Esophagus muscularis mucosa (tissue), 4 donors: ENCODE measurements around the gene GALT. TPM values are rescaled to one million over a fixed set of nuclear protein-coding genes. Genes with fewer than 3 reads are reported as not detected.

ENCODE experiments used
- DNase-seq: peaks from one replicate; pipeline ENCODE4 v3.0.0-alpha.2; 2017; ENCODE audit errors: extremely low spot score
- H3K27ac ChIP-seq, 4 donors: fragments of 200-600 bp; sonication (generic); replicated peaks in 1 of 4; 1 replicate in 3 of 4; 2 replicates in 1 of 4; pipeline ENCODE4 v1.5.1; 2016 to 2019; ENCODE audit warnings: mild to moderate bottlenecking in 1 of 4
- H3K27me3 ChIP-seq, 4 donors: fragments of 200-600 bp; sonication (generic); one replicate each; pipeline versions ENCODE4 v1.5.1 to v1.6.0; 2016 to 2019
- H3K36me3 ChIP-seq, 4 donors: fragments of 200-600 bp; sonication (generic); one replicate each; pipeline ENCODE4 v1.5.1; 2016 to 2019
- H3K4me1 ChIP-seq, 4 donors: fragments of 200-600 bp; sonication (generic); one replicate each; pipeline ENCODE4 v1.5.1; 2016 to 2019
- H3K4me3 ChIP-seq, 4 donors: fragments of 200-600 bp; sonication (generic); 1 replicate in 2 of 4; 2 replicates in 2 of 4; pipeline ENCODE4 v1.5.1; 2016 to 2019; ENCODE audit warnings: mild to moderate bottlenecking in 4 of 4, moderate library complexity in 1 of 4
- H3K9me3 ChIP-seq, 4 donors: fragments of 200-600 bp; sonication (generic); 1 replicate in 3 of 4; 2 replicates in 1 of 4; pipeline ENCODE4 v1.5.1; 2016 to 2019
- EP300 ChIP-seq: sonication (generic); formaldehyde crosslinking; IDR thresholded peaks from one replicate; pipeline ENCODE4 v1.6.1; 2017; ENCODE audit warnings: antibody characterized with exemption
- POLR2A ChIP-seq: fragments of 450-650 bp; IDR thresholded peaks from one replicate; pipeline ENCODE4 v1.6.1; 2017; ENCODE audit warnings: antibody characterized with exemption, moderate library complexity, mild to moderate bottlenecking, low read depth
- POLR2AphosphoS5 ChIP-seq, 2 donors: sonication (generic); formaldehyde crosslinking; IDR thresholded peaks; one replicate each; pipeline ENCODE4 v1.6.1; 2017; ENCODE audit warnings: antibody characterized with exemption in 2 of 2
- WGBS: methylation state at CpG from one replicate; pipeline ENCODE4 v1.1.5; 2018; 5-methylcytosine and 5-hydroxymethylcytosine counted together
- intact Hi-C: fragments of 100-400 bp; cut with DNase I; formaldehyde crosslinking; loops from one replicate; pipeline ENCODE4 v1.15.1; 2023
- total RNA-seq, 4 donors: library from RNA; depleted of rRNA; stranded (reverse); fragments of >200 nt; gene quantifications; one replicate each; pipeline versions ENCODE4 v1.1.0 to v1.2.1, GENCODE V29; 2016
- TF ChIP-seq, protein P1 (sequence below), 3 experiments: fragments of 200-600 bp in 2 of 3; fragments of 450-650 bp in 1 of 3; sonication (generic) in 2 of 3; IDR thresholded peaks; one replicate each; pipeline ENCODE4 v1.5.1; 2017 to 2019; ENCODE audit warnings: antibody characterized with exemption in 3 of 3, mild to moderate bottlenecking in 2 of 3, moderate library complexity in 1 of 3

Gene GALT
- total RNA-seq: 10 to 100 TPM; 15.9 to 34.7 (median 22.9) TPM

DNA sequence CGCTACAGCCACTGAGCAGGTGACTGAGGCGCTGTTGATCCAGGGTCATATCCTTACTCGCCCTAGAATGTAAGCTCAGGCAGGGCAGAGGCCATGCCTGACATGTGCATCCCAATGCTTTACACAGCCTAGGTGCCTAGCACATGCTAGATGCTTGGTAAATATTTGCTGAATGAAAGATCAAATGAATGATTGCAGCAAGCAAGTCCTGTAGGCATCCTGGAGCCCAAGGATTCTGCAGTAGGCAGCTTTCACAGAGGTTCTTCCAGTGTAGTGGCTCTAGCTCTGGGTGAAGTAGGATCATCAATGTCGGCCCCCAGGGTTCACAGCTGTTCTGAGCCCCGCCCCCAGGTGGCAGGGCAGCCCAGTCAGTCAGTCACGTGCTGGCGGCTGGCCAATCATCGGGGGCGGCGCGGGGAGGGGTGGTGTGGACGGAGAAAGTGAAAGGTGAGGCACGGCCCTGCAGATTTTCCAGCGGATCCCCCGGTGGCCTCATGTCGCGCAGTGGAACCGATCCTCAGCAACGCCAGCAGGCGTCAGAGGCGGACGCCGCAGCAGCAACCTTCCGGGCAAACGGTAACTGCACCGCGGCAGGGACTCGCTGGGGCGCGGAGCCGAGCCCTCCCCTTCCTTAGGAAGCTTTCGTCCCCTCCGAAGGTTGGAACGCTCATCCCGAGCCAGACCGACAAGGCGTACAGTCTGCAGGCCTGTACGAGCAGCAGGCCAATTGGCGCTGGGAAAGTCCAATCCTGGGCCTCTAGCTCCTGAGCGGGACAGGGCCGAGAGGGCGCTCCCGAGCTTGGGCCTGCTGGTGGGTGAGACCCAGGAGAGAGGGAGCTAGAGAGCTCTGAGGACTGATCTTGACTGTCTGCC, at the start of gene GALT:
Gene GALT, plus strand, starts transcription at position 465 of the 873 bp plus-strand sequence. Its CDS starts 30 bp downstream, at position 495.
- H3K4me3 ChIP-seq: peak within 1 kb of the TSS; percentile 64 to 94 (median 74)
- H3K27me3 ChIP-seq: no peaks in the 10 kb centered on the region
- peak; percentile 99 for DNase-seq
- peaks cover 10 to 20% (median 16%) of the 10 kb centered on the region in 4 donors for H3K36me3 ChIP-seq
- TF ChIP-seq EP300: no peak
- TF ChIP-seq, protein P1, sequence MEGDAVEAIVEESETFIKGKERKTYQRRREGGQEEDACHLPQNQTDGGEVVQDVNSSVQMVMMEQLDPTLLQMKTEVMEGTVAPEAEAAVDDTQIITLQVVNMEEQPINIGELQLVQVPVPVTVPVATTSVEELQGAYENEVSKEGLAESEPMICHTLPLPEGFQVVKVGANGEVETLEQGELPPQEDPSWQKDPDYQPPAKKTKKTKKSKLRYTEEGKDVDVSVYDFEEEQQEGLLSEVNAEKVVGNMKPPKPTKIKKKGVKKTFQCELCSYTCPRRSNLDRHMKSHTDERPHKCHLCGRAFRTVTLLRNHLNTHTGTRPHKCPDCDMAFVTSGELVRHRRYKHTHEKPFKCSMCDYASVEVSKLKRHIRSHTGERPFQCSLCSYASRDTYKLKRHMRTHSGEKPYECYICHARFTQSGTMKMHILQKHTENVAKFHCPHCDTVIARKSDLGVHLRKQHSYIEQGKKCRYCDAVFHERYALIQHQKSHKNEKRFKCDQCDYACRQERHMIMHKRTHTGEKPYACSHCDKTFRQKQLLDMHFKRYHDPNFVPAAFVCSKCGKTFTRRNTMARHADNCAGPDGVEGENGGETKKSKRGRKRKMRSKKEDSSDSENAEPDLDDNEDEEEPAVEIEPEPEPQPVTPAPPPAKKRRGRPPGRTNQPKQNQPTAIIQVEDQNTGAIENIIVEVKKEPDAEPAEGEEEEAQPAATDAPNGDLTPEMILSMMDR (IDR thresholded peaks at IDR 0.05): peak; percentile 32 to 46 (median 39)
- TF ChIP-seq POLR2AphosphoS5 (IDR thresholded peaks at IDR 0.05): peak; percentile 70 to 76
- TF ChIP-seq POLR2A: no peak
- H3K27ac ChIP-seq: peak within 1 kb of the TSS; percentile 86 to 90 (median 88)
- peaks cover 29 to 41% (median 37%) of the 10 kb centered on the region in 4 donors for H3K4me1 ChIP-seq
- WGBS: 14% methylated on average over 16 of the region's 43 CpGs
- intact Hi-C loops: no loop called here
- H3K9me3 ChIP-seq: no peaks in the 10 kb centered on the region

DNA sequence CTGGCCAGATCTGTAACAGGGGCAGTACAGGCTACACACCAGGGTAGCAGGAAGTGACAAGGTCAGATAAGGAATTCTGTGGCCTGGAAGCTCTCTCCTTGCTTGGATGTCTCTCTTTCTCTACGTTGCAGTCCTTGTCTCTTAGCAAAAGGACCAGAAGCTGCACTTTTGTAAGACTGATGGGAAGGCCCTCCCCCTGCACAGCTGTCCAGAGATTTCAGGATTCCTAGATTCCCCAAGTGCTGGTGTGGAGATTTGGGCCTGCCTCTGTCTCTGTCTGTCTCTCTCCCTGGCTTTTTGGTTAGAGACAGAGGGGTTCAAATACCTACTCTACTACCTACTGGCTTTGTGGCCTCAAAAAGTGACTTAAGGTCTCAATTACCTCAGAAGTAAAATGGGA, 46.9 kb upstream of the GALT start:
- Histone ChIP-seq H3K4me3 (no peak overlapping the region), H3K4me1 (peaks cover 0 to 8% (median under 1%) of the 10 kb centered on the region in 4 donors), H3K9me3 (no peaks in the 10 kb centered on the region), H3K27ac (no peak overlapping the region), H3K27me3 (peaks cover 0 to under 1% (median 0%) of the 10 kb centered on the region in 4 donors), H3K36me3 (no peaks in the 10 kb centered on the region)
- intact Hi-C loops: loop anchor here (10.0 kb wide), 2 partner anchors 55 to 165 kb away; partner anchors contain the start of gene IL11RA
- TF ChIP-seq EP300: no peak
- no peak for TF ChIP-seq POLR2AphosphoS5 (IDR thresholded peaks at IDR 0.05)
- TF ChIP-seq, protein P1 (IDR thresholded peaks at IDR 0.05): no peak
- TF ChIP-seq POLR2A: no peak
- WGBS: 67% methylated on average over 1 of the region's 1 CpG
- DNase-seq: no peak

DNA sequence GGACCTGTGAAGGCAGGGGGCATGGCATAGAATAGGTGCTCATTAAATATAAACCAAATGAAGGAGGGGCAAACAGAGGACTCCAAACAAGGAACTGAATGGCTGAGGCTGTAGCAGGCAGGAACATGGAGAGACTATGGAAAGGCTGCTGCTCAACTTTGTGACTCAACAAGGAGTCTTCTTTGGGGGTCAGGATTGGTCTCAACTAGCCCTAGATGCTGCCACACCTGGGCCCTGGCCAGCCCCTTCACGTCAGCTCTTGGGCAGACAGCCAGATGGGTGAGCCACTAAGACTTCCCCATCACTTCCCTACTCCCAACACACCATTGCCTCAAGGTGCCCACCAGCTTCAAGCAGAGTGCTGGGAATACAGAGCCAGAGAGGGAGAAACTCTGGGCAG, 45.6 kb upstream of the GALT start:
- Histone ChIP-seq H3K4me3 (no peak overlapping the region), H3K36me3 (no peaks in the 10 kb centered on the region), H3K9me3 (no peaks in the 10 kb centered on the region), H3K27me3 (no peaks in the 10 kb centered on the region), H3K27ac (no peak overlapping the region), H3K4me1 (peaks cover 0 to 7% (median 0%) of the 10 kb centered on the region in 4 donors)
- no peak for DNase-seq
- intact Hi-C loops: loop anchor here (10.0 kb wide), 1 partner anchor 266 kb away; no protein-coding TSS in a partner anchor
- WGBS: 0% methylated on average over 1 of the region's 1 CpG
- TF ChIP-seq, protein P1 (IDR thresholded peaks at IDR 0.05): no peak
- TF ChIP-seq POLR2AphosphoS5 (IDR thresholded peaks at IDR 0.05) (no peak), EP300 (no peak), POLR2A (no peak)

DNA sequence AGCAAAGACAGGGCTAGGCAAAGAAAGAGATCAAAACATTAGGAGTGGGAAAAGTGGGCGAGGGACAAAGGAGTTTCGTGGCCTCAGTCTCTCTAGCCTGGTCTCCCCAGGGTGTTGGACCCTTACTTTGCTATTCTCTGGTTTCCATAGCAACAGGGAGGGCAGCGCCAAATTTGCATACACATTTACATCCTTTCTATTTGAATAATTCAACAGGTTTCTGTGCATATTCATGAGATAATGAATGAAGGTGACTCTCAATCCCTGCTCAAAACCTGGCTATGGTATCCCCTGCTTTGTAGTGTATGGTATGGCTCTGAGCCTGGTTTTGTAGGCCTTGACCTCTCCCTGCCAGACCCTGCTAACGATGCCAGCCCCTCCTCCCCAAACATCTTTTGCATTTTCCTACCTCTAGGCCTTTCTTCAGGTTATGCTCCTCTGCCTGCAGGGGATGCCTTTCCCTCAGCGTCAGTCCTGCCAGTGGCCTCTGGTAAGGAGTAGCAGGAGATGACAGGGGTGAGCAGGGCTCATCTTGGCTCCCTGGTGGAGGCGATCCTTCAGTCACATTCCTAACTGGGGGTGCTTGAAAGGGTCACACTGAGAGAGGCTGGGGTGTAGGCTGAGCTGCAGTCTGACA, 44.4 kb upstream of the GALT start:
- no peak for TF ChIP-seq POLR2AphosphoS5 (IDR thresholded peaks at IDR 0.05)
- DNase-seq: no peak
- H3K27me3 ChIP-seq: no peaks in the 10 kb centered on the region
- H3K4me1 ChIP-seq: peaks cover 0 to 7% (median 0%) of the 10 kb centered on the region in 4 donors
- H3K4me3 ChIP-seq: no peak overlapping the region
- no peak overlapping the region for H3K27ac ChIP-seq
- 78% methylated on average over 6 of the region's 6 CpGs for WGBS
- intact Hi-C loops: loop anchor here (10.0 kb wide), 1 partner anchor 267 kb away; no protein-coding TSS in a partner anchor
- H3K36me3 ChIP-seq: no peaks in the 10 kb centered on the region
- H3K9me3 ChIP-seq: no peaks in the 10 kb centered on the region
